Measurements from ENCODE around the gene ETS1. TPM values are rescaled to one million over a fixed set of nuclear protein-coding genes. Genes with fewer than 3 reads are reported as not detected.

The ETS1 gene
- total RNA-seq, 1 donor from 2014 or later: 0.54 TPM

GRCh38 chr11:128624269-128625175 lies 37.2 kb upstream of the ETS1 start:
- no peak overlapping the region for H2AFZ ChIP-seq (replicated peaks)
- no peak overlapping the region for H3K4me2 ChIP-seq
- H3K4me3 Mint-ChIP-seq: no peak overlapping the region
- H3K4me1 Mint-ChIP-seq: peaks cover 33% of the 10 kb centered on the region
- H3K9me3 ChIP-seq (ENCODE audit: low read depth): no peaks in the 10 kb centered on the region
- TF ChIP-seq CTCF (IDR thresholded peaks at IDR 0.05) (no peak), EZH2 (IDR thresholded peaks at IDR 0.05) (no peak), EZH2phosphoT487 (IDR thresholded peaks at IDR 0.05) (no peak)
- H3K4me1 ChIP-seq: peaks cover 3% of the 10 kb centered on the region
- no peak for DNase-seq (ENCODE audit: low spot score)
- no peaks in the 10 kb centered on the region for H3K36me3 ChIP-seq
- no peak overlapping the region for H3K27ac ChIP-seq
- H3K27ac Mint-ChIP-seq: peak overlapping the region; percentile 38
- H3K27me3 Mint-ChIP-seq (ENCODE audit: insufficient read depth, low read depth): peaks cover 15% of the 10 kb centered on the region
- H3K27me3 ChIP-seq: peaks cover 26% of the 10 kb centered on the region
- no peak overlapping the region for H3K4me3 ChIP-seq
- no peaks in the 10 kb centered on the region for H3K36me3 Mint-ChIP-seq
- no peak overlapping the region for H3K9ac ChIP-seq
- H4K20me1 ChIP-seq (ENCODE audit: low read depth): no peaks in the 10 kb centered on the region
- H3K79me2 ChIP-seq (ENCODE audit: low read depth): no peaks in the 10 kb centered on the region
- peaks cover 2% of the 10 kb centered on the region for H3K9me3 Mint-ChIP-seq
- no peaks in the 10 kb centered on the region for H3F3A ChIP-seq (ENCODE audit: low read depth)

GRCh38 chr11:128623091-128623490 lies 35.7 kb upstream of the ETS1 start:
- Histone ChIP-seq H4K20me1 (ENCODE audit: low read depth) (no peaks in the 10 kb centered on the region), H3K9me3 (ENCODE audit: low read depth) (no peaks in the 10 kb centered on the region), H3K79me2 (ENCODE audit: low read depth) (no peaks in the 10 kb centered on the region), H3K4me3 (no peak overlapping the region), H3F3A (ENCODE audit: low read depth) (no peaks in the 10 kb centered on the region), H3K36me3 (no peaks in the 10 kb centered on the region), H3K4me1 (peaks cover 3% of the 10 kb centered on the region), H3K27me3 (peaks cover 21% of the 10 kb centered on the region), H3K4me2 (no peak overlapping the region), H2AFZ (replicated peaks) (no peak overlapping the region), H3K9ac (no peak overlapping the region), H3K27ac (no peak overlapping the region)
- Mint-ChIP-seq H3K4me3 (no peak overlapping the region), H3K27ac (no peak overlapping the region), H3K36me3 (no peaks in the 10 kb centered on the region), H3K9me3 (peaks cover 2% of the 10 kb centered on the region), H3K27me3 (ENCODE audit: insufficient read depth, low read depth) (peaks cover 19% of the 10 kb centered on the region), H3K4me1 (peaks cover 38% of the 10 kb centered on the region)
- TF ChIP-seq EZH2 (IDR thresholded peaks at IDR 0.05) (no peak), CTCF (IDR thresholded peaks at IDR 0.05) (no peak), EZH2phosphoT487 (IDR thresholded peaks at IDR 0.05) (no peak)
- no peak for DNase-seq (ENCODE audit: low spot score)

GRCh38 chr11:128621601-128622501 lies 34.5 kb upstream of the ETS1 start:
- peaks cover 23% of the 10 kb centered on the region for H3K27me3 Mint-ChIP-seq (ENCODE audit: insufficient read depth, low read depth)
- no peak for DNase-seq (ENCODE audit: low spot score)
- no peak overlapping the region for H3K4me3 Mint-ChIP-seq
- H3K4me1 Mint-ChIP-seq: peaks cover 34% of the 10 kb centered on the region
- TF ChIP-seq EZH2phosphoT487 (IDR thresholded peaks at IDR 0.05): no peak
- TF ChIP-seq CTCF (IDR thresholded peaks at IDR 0.05): no peak
- no peak for TF ChIP-seq EZH2 (IDR thresholded peaks at IDR 0.05)
- peaks cover 2% of the 10 kb centered on the region for H3K9me3 Mint-ChIP-seq
- no peaks in the 10 kb centered on the region for H3F3A ChIP-seq (ENCODE audit: low read depth)
- H3K4me2 ChIP-seq: no peak overlapping the region
- no peaks in the 10 kb centered on the region for H3K36me3 ChIP-seq
- H3K4me3 ChIP-seq: no peak overlapping the region
- no peak overlapping the region for H3K27ac Mint-ChIP-seq
- H4K20me1 ChIP-seq (ENCODE audit: low read depth): no peaks in the 10 kb centered on the region
- no peak overlapping the region for H3K27ac ChIP-seq
- no peak overlapping the region for H2AFZ ChIP-seq (replicated peaks)
- H3K4me1 ChIP-seq: peaks cover 3% of the 10 kb centered on the region
- no peaks in the 10 kb centered on the region for H3K9me3 ChIP-seq (ENCODE audit: low read depth)
- H3K79me2 ChIP-seq (ENCODE audit: low read depth): no peaks in the 10 kb centered on the region
- peaks cover 24% of the 10 kb centered on the region for H3K27me3 ChIP-seq
- H3K36me3 Mint-ChIP-seq: no peaks in the 10 kb centered on the region
- no peak overlapping the region for H3K9ac ChIP-seq
